ENCODE results near the gene FRMD4B. TPM values are rescaled to one million over a fixed set of nuclear protein-coding genes. Genes with fewer than 3 reads are reported as not detected.

FRMD4B gene
- total RNA-seq, 1 donor from 2014 or later = 16.8 TPM

DNA sequence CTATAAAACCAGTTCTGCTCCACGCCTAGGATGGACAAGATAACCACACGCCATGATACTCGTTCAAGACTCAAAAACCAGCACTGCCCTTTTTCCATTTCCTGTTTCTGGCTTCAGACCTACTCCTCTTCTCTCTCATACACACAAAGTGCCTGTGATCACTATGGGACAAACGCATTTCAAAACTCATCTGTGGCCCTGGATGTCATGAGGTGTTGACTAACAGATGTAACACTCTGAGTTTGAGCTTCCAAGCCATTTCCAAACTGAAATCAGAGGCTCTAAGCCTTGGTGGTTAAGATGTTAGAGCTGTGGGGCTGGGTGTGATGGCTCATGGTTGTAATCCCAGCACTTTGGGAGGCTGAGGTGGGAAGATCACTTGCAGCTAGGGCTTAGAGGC lies 207.8 kb downstream of the FRMD4B start:
- ATAC-seq (ENCODE audit: poor library complexity) (no peak), DNase-seq (no peak)
- intact Hi-C loops (cut with DNase I) = no loop called here

DNA sequence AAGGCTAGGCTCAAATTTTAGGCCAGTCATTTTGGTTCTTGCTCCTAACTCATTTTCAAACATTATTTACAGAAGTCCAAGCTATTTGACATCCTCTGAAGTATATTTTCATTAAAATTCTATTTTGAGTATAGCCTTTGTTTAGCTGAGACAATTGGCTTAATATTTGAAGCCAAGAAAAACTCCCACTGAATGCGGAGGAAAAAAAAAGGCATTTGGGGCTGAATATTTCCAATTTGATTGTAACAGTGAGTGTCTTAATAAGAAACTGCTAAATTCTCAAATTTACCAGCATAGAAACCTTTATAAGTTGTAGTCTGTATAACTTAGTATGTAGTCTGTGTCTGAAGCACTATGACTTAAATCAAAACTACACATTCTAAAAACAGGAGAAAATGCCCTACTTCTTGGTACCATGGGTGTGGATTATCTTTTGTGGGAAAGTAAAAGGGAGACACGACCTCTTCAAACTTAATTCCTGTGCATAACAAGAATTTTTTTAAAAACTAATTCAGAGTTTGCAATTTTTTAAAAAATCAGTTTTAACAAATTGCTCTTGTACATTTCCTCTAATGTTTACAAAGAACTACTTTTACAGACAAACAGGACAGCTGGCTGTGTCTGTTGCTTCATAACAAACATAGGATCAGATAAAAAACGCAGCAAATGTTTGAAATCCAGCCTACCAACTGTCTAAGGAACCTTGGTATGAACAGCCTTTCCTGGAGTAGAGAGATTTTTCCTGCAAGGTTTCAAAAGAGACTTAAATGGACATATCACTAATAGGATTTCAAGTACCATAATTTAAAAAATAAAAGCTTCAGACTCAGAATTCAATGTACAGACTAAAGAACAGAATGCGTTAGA lies 210.8 kb downstream of the FRMD4B start:
- intact Hi-C loops (cut with DNase I) = no loop called here
- no peak for DNase-seq
- no peak for ATAC-seq (ENCODE audit: poor library complexity)

DNA sequence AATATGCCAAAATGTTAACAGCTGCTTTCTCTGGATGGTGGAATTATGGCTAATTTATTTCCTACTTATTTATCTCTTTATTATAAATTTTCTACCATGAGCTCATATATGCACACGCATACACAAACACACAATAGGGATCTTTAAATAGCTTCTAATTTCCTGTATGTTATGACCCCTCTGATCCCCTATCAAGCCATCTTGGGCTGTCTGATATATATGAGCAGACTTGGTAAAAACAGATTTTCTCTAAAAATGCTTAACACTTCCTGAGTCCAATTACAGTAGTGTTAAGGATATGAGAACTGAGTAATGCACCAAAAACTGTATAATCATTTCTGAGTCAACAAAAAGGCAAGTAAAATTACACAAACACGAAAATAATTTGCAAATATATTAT lies 211.4 kb downstream of the FRMD4B start:
- DNase-seq = no peak
- ATAC-seq (ENCODE audit: poor library complexity) = no peak
- intact Hi-C loops (cut with DNase I) = no loop called here

DNA sequence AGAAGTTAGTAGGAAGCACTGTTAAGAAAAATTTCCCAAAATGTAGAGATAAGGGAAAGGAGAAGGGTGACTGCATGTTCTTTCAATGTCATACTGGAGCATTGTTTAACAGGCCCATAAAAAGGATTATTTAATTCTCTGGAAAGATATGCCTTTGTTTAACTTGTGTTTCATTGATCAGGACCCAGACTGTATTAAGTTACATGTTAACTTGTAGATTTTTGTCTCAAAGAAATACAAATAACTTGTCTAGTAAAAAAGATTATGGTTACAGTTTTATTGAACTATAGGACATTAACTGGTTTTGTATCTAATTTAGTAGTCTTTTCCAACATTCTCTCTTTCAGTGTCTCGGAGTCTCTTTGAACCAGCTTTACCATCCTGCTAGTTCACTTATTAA lies 213.8 kb downstream of the FRMD4B start:
- ATAC-seq (ENCODE audit: poor library complexity) (no peak), DNase-seq (no peak)
- intact Hi-C loops (cut with DNase I) = no loop called here

DNA sequence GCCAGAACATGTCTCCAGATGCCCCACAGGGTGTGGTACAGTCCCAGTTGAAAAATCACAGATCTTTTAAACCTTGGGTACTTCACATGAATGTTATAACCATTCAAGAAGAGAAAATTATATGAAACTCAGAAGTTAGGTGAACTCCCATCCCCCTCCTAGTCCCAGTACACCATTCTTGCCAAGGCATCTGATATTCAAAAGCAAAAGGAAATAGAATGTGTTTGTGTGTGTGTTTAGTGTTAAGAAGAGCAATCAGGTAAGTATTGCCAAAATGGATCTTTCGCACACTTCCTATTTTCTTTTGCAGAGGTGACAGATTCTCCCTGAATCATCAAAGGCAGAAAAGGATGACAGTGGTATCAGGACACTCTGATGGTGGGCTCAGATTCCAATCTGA lies 219.4 kb downstream of the FRMD4B start:
- ATAC-seq (ENCODE audit: poor library complexity) (no peak), DNase-seq (no peak)
- intact Hi-C loops (cut with DNase I) = no loop called here

DNA sequence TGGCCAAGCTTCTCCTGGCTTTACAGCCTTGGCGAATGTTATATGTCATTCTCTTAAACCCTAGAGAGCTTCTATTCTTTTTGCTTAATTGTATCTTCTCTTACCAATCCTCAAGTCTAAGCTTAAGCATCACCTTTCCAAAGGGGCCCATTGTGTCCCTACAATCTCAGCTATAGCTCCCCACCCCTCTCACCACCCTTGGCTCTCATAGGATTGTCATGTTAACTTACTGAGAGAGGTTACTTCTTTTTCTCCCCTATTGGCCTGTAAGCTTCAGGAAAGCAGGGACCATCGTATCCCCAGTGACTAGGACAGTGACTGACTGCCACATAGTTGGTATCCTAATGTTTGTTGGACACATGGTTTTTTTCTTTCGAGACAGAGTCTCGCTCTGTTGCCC lies 220.1 kb downstream of the FRMD4B start:
- intact Hi-C loops (cut with DNase I) = no loop called here
- ATAC-seq (ENCODE audit: poor library complexity) = no peak
- no peak for DNase-seq

DNA sequence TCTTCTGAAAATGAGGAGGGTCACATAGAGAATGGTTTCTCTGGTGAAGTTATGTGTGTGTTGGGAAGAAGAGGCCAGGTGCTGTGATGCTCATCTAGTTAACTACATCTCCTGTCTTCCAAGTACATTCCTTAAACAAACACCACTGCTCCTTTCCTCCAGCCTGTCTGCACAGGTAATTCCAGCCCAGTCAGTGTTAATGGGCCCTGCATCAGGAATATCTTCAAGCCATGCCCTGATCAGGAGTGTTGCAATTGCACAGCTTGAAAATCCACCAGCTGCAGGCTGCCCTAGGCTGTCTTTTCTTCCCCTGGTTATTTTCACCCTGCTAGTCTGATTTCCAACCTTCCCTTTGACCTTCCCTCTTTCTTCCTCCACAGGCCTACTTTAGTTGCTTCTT lies 221.6 kb downstream of the FRMD4B start:
- intact Hi-C loops (cut with DNase I) = loop anchor here (5.0 kb wide), 2 partner anchors 263 to 508 kb away; no protein-coding TSS in a partner anchor
- ATAC-seq (ENCODE audit: poor library complexity) (no peak), DNase-seq (no peak)

DNA sequence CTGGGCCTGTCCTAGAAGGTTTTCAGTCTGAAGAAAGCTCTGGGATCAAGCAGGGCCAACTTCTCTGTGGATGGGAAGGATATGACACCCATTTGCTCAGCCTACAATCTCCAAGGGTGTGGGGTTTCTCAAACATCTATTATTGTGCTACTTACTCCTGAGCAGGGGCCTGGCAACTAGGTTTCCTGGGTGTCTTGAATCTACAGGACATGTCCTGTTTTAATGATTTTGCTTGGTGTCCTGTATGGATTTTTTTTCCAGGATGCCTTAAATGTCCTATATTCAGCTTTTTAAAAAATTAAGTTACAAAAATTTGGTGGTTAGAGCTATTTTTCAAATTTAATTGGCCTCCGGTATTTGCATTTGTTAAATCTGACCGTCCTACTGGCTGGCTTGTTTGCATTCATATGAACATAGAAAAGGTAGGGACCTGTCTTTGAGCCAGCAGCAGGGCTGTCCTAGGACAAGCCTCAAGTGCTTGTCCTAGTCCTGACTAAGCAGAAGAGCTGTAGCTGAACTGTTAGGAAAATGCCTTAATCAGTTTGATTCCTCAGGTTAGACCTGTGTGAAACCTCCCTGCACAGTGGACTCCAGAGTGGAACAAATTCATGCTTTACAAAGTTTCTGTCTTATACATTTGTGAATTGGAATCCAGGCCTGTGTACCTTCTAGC lies 223.4 kb downstream of the FRMD4B start:
- intact Hi-C loops (cut with DNase I) = loop anchor here (2.0 to 5.0 kb wide), 3 partner anchors 144 to 510 kb away; no protein-coding TSS in a partner anchor
- ATAC-seq (ENCODE audit: poor library complexity) (no peak), DNase-seq (no peak)

DNA sequence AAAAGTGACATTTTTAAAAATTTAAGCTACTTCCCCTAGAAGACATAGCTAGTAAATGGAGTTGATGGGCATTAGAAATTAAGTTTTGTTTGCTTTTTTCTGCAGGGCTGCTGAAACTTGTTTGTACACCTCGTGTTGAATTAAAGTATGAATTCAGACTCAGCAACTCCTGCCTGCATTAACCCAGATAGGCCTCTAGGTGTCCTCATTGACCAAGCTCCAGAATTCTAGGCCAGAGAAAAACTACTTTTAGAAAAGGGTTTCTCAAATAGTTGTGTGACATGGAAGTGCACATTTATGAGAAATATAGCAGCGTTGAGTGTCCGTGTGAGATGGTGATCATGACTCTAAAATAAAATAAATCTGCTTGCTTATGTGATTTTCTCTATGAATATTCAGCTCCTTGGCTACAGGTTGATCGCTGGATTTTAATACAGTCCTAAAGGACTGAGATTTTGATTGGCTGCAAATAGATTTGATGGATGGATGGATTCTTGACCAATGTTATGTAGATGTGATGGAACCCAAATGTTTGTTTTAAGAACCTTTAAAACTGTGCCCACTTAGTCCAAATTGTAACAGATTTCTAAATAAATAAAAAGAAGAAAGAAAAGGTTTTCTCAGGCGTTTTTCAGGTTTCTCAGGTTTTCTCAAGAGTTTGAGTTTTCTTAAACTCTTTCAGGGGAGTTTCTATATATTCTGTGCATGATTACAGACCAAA lies 224.1 kb downstream of the FRMD4B start:
- DNase-seq (no peak), ATAC-seq (ENCODE audit: poor library complexity) (peak; percentile 76)
- intact Hi-C loops (cut with DNase I) = loop anchor here (2.0 to 5.0 kb wide), 3 partner anchors 145 to 511 kb away; no protein-coding TSS in a partner anchor

DNA sequence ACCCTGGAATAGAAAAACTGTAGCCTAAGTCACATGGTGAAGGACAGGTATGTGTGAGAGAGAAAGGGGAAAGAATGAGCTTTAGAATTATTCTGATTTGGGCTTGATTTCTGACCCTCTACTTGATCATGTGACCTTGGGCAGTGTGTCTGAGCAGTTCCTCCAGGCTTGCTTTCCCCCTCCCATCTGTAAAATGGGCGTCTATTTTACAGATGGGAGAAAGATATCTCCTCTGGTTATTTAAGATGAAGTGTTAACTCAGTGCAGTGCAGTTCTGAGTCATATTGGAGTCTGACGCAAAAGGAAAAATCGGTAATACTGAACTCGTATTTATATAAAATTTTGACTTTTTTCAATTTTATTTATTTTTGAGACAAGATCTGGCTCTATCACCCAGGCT lies 225.4 kb downstream of the FRMD4B start:
- no peak for DNase-seq
- ATAC-seq (ENCODE audit: poor library complexity) = no peak
- intact Hi-C loops (cut with DNase I) = loop anchor here (5.0 kb wide), 2 partner anchors 267 to 512 kb away; no protein-coding TSS in a partner anchor

DNA sequence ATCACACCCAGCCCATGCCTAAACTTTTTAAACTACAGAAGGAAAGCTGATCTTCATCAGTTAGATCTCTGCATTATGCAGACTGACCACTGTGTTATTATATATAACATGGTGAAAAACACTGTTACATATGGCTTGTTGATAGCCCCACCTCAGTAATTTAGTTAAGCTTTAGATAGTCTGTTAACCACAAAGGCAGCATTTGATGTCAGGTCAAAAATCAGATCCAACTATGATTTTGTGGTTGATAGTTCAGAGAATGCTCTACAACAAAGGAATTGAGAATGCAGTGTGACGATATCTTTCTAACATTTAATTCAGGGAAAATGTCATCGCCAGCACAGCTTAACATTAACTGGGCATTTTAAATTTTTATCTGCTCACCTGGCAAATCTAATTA lies 225.8 kb downstream of the FRMD4B start:
- intact Hi-C loops (cut with DNase I) = loop anchor here (5.0 kb wide), 2 partner anchors 267 to 512 kb away; no protein-coding TSS in a partner anchor
- no peak for ATAC-seq (ENCODE audit: poor library complexity)
- DNase-seq = no peak

DNA sequence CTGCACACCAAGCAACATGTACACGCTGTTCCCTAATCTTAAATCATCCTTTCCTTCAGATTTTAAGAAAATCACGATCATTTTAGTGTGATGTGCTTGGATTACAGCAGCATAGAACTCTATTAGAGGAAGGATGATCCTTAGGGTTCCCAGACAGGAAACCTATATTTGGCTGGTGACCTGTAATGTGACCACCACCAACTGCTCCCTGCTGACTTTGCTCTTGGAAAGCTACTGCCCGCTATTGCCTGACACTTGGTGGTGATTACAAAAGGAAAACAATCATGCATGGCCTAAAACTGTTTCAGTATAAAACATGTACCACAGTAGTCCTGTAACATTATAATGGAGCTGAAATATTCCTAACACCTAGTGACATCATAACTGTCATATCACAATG lies 236.3 kb downstream of the FRMD4B start:
- intact Hi-C loops (cut with DNase I) = no loop called here
- ATAC-seq (ENCODE audit: poor library complexity) = no peak

DNA sequence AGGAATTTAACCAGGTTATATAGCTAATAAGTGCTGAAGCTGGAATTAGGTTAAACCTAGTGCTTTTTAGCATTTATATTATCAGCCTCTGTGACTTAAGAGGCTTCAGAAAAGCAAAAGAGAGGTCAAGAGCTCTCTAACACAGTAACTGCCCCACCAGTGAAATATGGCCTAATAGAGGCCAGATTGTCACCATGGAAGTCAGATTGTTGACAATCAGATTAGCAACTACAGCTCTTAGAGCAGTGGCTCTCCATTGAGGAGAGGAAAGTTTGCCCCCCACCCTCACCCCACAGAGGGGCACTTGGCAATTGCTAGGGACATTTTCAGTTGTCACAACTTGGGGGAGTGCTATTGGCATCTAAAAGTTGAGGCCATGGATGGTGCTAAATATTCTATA lies 240.2 kb downstream of the FRMD4B start:
- no peak for ATAC-seq (ENCODE audit: poor library complexity)
- intact Hi-C loops (cut with DNase I) = no loop called here
- DNase-seq = no peak

More for the DNA sequence above, 236.3 kb downstream of the FRMD4B start:
- no peak for DNase-seq

DNA sequence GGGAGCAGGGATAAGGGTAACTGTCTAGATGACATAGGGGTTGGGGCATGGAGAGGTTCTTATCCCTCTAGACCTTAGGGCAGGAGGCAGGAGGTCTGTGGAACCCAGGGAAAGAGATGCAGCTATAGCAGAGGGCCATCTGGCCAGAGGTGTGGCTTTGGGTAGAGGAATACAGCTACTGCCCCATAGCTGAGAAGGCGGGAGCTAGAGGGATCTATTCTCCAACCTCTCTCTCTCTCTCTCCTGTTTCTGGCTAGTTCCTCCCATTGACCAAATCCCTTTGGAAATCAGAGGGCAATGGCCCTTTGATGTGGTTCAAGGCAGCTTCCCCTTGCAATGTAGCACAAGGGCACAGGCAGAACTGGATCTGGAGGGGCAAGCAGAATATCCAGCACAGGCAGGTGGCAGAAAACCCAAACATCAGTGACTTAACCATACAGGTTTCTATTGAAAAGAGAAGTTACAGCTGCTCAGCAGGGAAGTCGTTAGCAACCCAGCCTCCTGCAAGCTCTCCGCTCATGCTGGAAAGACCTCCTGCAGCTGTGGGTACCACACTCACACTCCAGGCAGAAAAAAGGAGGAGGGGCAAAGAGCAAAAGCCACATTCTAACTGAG lies 241.2 kb downstream of the FRMD4B start:
- DNase-seq (no peak), ATAC-seq (ENCODE audit: poor library complexity) (no peak)
- intact Hi-C loops (cut with DNase I) = no loop called here

DNA sequence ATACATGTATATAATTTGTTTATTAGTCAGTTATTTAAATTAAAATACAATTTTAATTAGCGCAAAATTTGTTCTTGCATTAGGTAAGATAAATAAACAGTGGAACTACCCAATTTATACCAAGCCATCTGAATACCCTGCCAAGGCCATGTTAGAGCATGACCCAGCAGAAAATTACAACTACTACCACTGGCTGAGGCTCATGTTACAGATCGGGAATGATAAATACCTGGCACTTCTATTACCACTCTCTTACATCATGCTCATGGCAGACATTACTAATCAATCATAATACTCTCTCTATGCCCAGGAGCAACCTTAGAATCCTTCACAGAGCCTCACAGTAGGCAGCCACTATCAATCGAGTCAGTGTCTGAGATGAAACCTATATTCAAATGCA lies 242.3 kb downstream of the FRMD4B start:
- intact Hi-C loops (cut with DNase I) = no loop called here
- ATAC-seq (ENCODE audit: poor library complexity) (no peak), DNase-seq (no peak)

DNA sequence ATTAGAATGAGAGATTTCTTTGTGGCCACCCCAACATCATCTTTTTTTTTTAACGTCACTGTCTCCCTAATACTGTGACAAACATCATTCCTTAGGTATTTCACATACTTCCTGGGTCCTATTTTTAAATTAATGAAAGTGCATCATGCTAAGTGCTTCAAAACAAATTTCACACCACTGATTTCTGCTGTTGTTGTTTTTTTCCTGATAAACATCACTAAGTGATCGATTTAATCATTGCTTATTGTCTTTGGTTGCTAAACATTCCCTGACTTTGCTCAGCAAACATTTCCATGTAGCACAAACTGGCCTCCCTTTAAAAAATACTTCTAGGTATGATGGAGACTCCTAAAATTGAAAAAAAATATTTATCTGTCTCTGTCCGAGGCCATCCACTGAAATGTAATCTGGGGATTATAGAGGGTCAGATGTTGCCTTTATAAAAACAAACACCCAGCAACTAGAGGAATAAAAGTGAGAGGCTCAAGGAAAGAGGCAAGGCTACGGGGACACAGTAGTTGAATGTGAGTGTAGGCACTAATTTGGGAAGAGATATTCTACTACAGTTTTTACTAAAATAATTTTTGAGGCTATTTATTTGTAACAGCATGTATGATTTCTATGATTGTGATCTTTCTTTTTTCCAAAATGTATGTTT lies 243.0 kb downstream of the FRMD4B start:
- DNase-seq (no peak), ATAC-seq (ENCODE audit: poor library complexity) (no peak)
- intact Hi-C loops (cut with DNase I) = no loop called here

DNA sequence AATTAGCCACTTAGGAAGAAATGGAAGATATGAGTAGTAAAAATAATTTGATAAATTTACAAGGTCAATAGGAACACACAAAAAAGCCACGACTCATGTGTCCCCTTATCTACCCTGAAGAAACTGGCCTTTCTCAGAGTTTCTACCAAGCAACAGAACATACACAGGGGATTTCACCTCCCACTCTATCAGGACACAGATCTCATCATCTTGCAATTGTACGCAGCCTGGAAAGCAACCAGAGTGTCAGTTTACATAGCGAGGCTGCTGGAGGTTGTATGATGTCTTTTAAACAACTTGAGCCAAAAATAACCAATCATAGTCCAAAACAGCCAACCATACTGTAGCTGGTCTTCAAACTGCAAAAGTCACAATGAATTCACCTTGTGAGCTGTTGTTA lies 243.8 kb downstream of the FRMD4B start:
- intact Hi-C loops (cut with DNase I) = no loop called here
- no peak for DNase-seq
- no peak for ATAC-seq (ENCODE audit: poor library complexity)

DNA sequence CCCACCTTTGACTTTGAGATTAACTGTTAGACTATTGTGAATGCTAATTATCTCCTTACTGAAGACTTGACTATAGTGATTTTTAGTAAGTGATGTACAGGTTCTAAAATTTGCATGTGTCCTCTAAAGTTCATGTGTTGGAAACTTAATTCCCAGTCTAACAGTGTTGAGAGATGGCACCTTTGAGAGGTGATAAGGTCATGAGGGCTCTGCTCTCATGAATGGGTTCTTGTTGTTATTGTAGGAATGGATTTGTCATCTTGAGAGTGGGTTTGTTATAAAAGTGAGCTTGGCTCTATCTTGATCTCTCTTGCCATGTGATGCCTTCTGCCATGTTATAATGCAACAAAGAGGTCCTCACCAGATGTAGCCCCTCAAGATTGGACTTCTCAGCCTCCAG lies 244.6 kb downstream of the FRMD4B start:
- ATAC-seq (ENCODE audit: poor library complexity) = no peak
- intact Hi-C loops (cut with DNase I) = no loop called here

More for the DNA sequence above, 244.6 kb downstream of the FRMD4B start:
- DNase-seq = no peak
